Inflammatory macrophage (primary cell): Measurements from ENCODE around the gene C2orf72.
A peak's percentile ranks its signal among the peaks of the same experiment; 100 is the strongest.
"Not testable (repeated sequence)": the region's sequence is repeated elsewhere in the genome, so short reads cannot be mapped to it uniquely, and the experiment has no call there.

Source experiments
- DNase-seq, 2 donors: peaks; one replicate each; pipeline ENCODE4 v3.0.0-alpha.2; 2020 to 2022
- total RNA-seq, 18 experiments: gene quantifications; one replicate each; lab custom pipeline; 2026; ENCODE audit warnings: mixed read lengths in 6 of 18, inconsistent platforms in 2 of 18; lab: John Stamatoyannopoulos, UW

The C2orf72 gene
- total RNA-seq: 0 to 0.24 (median 0.05) reads per million in 18 experiments

DNA sequence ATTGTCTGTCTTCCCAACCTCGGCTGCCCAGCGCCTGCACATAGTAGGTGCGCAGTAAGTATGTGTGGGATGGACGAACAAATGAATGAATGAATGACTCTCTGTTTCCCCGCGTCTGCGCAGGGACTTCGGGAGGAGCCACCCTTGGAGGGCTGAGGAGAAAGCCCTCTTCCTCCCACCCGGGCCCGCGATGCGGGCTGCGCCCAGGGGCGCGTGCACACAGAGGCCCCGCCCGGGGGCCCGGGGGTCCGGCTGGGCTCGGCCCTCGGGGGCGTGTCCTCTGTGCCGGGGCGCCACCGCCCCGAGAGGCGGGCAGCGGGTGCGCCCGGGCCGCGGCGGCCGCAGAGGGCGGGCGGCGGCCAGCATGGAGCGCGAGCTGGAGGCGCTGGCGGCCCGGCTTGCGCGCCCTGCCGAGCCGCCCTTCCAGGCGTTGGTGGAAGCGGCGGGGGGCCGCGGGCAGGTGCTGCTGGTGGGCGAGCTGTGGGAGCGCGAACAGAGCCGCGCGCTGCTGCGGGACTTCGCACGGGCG lies at the start of gene C2orf72:
Gene C2orf72, plus strand, starts transcription at position 322 of the 529 bp plus-strand sequence. Its CDS starts 43 bp downstream, at position 365.
- no peak for DNase-seq

- no peak for DNase-seq
These were observed 47.6 kb upstream of the C2orf72 start for GRCh38 chr2:230989731-230990130.

DNA sequence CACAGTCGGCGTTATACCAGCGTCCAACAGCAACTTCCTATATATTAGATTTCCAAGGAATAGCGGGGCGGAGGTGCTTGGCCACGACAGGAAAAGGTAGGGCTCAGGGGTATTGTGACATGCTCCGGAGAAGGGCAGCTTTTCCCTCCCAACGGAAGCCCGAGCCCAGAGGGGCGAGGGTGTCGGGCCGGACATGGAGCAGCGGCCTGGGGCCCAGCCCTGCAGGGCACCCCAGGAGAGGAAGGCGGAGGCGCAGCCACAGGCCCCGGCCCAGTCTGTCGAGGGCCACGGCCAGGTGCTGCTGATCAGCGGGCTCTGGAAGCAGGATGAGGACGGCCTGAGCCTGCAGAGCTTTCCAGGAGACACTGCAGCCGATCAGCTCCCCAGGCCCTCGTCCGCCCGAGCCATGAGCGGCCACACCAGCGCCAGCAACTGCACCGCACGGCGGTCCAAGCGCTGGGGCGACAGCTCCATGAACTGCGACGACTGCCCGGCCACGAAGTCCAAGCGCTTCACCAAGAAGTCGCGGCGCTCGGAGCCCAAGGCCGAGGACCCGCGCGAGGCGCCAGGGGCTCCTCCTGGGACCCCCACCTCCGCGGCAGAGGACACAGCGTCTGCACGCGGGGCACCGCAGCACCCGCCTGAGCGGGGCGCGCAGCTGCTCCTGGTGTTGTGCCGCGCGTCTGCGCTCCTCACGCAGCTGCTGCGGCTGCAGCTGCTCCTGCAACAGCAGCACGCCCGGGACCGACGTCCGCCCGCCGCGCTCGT lies 47.0 kb upstream of the C2orf72 start:
- no peak for DNase-seq

GRCh38 chr2:230990899-230991150 lies 46.5 kb upstream of the C2orf72 start:
- DNase-seq: no peak

- no peak for DNase-seq
These were observed 45.7 kb upstream of the C2orf72 start for GRCh38 chr2:230991598-230991997.

DNA sequence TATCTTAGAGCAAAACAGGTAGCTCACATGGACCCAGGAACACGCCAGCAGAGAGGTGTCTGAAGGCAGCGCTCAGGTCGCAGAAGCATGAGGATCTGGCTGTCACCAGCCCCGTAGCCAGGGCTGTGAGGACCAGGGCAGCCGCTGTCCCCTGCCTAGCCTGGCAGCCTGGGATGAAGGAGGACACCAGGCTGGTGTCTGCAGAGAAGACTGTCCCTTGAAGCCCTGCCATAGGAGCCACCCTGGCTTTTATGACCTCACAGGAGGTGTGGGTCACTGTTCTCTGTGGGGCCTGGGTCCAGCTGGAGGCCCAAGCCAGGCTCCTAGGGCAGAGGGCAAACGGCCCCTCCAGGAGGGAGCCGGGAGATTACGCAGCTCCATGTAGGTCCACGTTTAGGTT lies 41.5 kb upstream of the C2orf72 start, which contains the start of gene SPATA3:
Gene SPATA3, plus strand, starts transcription at position 301 of the 400 bp plus-strand sequence. CDS start 113 bp downstream, outside the sequence.
- no peak for DNase-seq

GRCh38 chr2:230996661-230997060 lies 40.7 kb upstream of the C2orf72 start:
- DNase-seq: no peak

GRCh38 chr2:230998882-230999281 lies 38.4 kb upstream of the C2orf72 start:
- DNase-seq: no peak

DNA sequence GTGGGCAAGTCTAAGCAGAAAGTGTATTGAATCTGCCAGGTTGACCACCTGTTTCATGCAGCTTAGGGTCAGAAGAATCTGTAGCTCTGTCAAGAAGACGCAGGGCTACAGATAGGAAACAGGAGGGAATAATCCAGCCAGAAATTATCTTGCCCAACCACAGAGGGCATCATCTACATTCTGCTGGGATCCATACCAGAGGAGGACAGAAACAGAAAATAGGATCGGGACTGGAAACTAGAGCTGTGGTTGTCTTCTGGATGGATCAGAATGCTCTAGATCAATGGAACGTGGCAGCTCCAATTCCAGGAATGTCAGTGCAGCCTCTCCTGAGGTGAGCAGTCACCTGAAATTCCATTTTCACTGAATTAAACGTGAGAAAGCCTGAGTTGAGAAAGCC lies 37.8 kb upstream of the C2orf72 start:
- DNase-seq: no peak

DNA sequence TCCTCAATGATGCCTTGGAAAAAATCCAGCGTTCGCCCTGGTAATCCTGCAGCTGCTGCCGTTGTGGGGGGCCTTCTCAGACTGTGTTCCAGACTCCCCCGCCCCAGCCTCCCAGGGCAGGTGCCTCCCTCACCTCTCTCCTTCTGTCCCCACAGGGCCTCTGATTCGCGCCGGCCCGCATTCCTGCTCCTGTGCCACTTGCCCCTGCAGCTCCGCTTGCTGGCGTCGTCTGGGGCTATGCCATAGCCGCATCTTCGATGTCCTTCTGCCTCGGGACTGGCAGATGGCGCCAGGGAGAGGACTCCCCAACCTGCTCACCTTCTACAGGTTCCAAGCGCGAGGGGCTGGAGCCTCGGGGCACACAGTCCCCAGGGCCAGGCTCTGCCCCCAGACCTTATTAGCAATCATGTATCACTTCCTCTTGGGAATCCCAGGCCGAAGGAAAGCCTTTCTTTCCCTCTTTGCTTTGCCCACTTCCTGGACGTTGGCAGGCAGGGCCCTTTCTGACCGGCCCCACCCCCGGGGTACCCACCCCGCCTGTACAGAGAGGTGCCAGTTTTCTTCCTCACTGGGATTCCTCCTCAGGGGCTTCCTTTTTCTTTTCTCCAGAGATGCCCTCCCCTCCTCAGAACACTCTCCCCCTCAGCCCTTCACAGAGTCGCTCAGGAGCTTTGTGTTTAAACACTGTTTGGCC lies 37.0 kb upstream of the C2orf72 start:
- no peak for DNase-seq

DNA sequence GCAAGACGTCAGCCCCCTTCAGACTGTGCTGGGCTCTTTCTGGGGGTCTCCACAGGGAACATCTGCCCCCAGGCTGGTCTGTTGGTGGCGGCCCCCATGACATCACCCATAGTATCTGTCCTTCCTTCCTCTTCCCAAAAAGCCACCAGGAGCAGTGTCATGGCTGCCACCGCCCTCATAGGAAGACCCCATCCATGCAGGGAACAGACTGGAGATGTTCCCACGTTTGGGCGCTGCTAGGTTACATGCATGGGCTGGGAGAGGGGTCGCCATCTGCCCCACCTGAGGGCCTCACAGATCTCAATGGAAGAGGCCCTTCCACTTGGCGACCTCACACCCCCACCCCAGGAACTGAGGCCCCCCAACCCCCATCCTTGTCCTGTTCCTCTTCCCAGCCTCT lies 36.3 kb upstream of the C2orf72 start:
- DNase-seq: no peak

DNA sequence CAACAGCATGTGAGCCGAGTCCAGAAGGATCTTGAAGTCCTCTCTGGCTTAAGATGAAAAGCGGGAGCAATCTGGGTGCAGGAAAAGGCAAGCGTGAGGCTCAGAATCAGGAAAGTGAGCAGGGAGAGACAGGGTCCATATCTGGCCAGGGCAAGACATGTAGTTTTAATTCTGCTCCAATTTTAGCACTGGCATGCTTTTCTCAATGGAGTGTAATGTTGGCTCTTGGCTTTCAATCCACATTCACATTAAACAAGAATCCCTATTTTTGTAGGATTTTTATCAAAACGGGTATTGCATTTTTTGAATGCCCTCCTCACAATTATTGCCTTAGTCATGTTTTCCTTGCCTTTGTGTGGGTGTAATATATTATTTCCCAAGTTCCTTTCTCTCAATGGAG lies 35.4 kb upstream of the C2orf72 start:
- DNase-seq: peak in 1 of 2 donors; percentile 5

GRCh38 chr2:231002641-231003040 lies 34.7 kb upstream of the C2orf72 start:
- no peak for DNase-seq

DNA sequence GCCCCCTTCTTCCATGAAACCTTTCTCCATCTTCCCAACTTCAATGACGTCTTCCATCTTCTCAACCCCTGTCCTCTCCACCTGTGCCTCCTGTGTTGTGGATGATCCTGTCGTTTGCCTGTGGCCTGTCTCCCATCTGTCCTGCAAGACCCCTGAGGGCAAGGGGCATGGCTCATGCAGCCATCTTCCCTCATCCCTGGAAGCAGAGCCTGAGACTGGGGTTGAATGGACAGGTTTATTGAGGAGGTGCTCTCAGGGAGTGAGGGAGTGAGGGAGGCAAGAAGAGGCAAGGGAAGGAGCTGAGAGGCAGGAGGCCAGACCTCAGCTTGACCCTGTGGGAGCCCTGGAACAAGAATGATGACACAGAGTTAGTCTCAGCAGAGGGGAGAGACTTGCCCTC lies 34.1 kb upstream of the C2orf72 start:
- no peak for DNase-seq

DNA sequence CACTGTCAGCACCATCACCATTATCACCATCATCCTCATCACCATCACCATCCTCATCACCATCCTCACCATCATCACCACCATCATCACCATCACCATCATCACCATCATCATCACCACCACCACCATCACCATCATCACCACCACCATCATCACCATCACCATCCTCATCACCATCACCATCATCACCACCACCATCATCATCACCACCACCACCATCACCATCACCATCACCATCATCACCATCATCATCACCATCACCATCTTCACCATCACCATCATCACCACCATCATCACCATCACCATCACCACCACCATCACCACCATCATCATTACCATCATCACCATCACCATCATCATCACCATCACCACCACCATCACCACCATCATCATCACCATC lies 32.4 kb upstream of the C2orf72 start:
- DNase-seq: not testable (repeated sequence)

GRCh38 chr2:231007286-231008098 lies 29.8 kb upstream of the C2orf72 start:
- DNase-seq: no peak

DNA sequence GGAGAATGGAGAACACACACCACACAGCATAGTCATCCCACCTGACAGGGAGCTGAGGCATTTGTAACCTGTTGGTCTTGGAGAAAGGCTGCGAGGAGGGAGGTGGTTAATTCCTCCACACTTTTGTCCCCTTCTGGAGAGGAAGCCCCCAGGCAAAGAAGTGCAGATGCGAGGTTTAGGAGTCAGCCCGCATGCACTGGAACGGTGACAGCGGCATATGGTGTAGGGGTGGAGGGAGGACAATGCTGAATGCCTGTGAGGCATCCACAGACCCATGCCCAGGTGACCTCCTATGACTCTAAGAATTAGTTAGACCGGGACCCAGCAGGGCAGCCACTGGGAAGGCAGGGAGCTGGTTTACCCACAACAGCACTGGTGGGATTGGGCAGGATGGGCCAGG lies 29.2 kb upstream of the C2orf72 start:
- no peak for DNase-seq

GRCh38 chr2:231009236-231009919 lies 27.9 kb upstream of the C2orf72 start:
- no peak for DNase-seq

- no peak for DNase-seq
These were observed 27.1 kb upstream of the C2orf72 start for GRCh38 chr2:231010201-231010730.

DNA sequence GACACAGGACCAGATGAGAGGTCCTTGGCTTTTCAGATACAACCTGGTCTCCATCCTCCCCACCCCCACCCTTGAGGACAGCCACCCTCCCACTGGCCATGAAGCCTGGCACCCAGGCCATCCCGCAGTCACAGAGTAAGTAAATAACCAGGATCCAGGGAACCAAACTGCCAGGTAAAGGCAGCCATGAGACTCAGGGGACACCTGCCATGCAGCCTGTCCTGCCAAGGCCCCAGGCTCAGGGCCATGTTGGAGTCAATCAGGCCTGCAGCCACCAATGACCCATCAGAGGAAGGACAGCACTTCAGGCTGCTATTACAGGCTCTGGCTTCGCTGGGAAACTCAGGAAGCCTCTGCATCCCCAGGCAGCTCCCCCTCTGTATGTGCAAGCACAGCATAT lies 25.8 kb upstream of the C2orf72 start:
- no peak for DNase-seq

DNA sequence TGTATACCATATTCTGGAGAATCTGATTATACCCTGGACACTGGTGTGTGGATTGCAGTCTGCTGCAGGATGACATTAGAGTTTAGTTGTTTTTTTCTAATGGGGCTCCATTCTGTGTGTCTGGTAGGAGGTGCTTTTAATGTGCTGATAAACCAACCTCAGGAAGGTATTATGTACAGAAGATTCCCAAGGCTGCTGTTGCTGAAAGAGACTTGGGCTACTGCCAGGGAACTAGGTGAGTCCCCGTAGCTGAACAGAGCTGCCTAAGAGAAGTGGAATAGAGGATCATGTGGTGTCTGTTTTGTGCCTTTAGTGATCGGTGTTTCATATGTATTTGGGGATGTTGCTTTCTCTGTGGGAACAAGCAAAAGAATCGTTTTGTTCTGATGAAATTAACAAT lies 24.9 kb upstream of the C2orf72 start:
- DNase-seq: no peak

DNA sequence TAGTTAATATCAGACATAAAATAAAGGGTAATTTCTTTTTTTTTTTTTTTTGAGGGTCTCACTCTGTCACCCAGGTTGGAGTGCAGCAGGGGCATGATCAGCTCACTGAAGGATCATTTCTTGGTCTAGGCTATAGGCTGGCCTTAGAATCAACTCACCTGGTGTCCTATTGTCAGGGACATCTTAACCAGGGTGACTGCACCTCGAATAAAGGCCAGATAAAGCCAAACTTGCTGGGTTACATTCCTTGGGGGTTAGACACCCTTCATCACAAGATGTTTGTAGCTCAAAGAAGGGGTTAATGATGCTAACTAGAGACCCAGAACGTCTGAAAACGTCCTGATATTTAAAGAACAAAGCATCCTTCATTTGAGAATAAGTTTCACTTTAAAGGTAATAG lies 23.5 kb upstream of the C2orf72 start:
- no peak for DNase-seq
